RWPE2 (cell line): ENCODE results near the gene OR5AR1.
"Not testable (repeated sequence)": the region's sequence is repeated elsewhere in the genome, so short reads cannot be mapped to it uniquely, and the experiment has no call there.

Source experiments
- ATAC-seq: fragments of 200-7000 bp; cut with Tn5 transposase; 3 replicates; pipeline ENCODE4 v1.9.1; 2021; ENCODE audit warnings: low read depth
- DNase-seq: peaks from one replicate; pipeline ENCODE4 v3.0.0-alpha.2; 2020; ENCODE audit warnings: low spot score
- H3K27ac ChIP-seq: fragments of 450-650 bp; 2 replicates; pipeline ENCODE4 v1.5.1; 2017; ENCODE audit warnings: mild to moderate bottlenecking; ENCODE audit not compliant: poor library complexity, severe bottlenecking
- H3K27me3 ChIP-seq: fragments of 250-450 bp; sonication (Bioruptor Pico); 2 replicates; pipeline ENCODE4 v1.5.1; 2021; ENCODE audit warnings: mild to moderate bottlenecking, moderate library complexity; ENCODE audit not compliant: insufficient read depth, poor library complexity, severe bottlenecking
- H3K36me3 ChIP-seq: fragments of 250-450 bp; sonication (Bioruptor Pico); 2 replicates; pipeline ENCODE4 v1.5.1; 2020; ENCODE audit warnings: low read depth, mild to moderate bottlenecking, moderate library complexity
- H3K4me1 ChIP-seq: fragments of 250-450 bp; sonication (Bioruptor Pico); 2 replicates; pipeline ENCODE4 v1.5.1; 2021; ENCODE audit warnings: mild to moderate bottlenecking, moderate library complexity; ENCODE audit not compliant: insufficient read depth, poor library complexity, severe bottlenecking
- H3K4me3 ChIP-seq: fragments of 250-450 bp; sonication (Bioruptor Pico); 2 replicates; pipeline ENCODE4 v1.5.1; 2021; ENCODE audit warnings: mild to moderate bottlenecking, moderate library complexity; ENCODE audit not compliant: severe bottlenecking
- H3K9me3 ChIP-seq: fragments of 250-450 bp; sonication (Bioruptor Pico); 2 replicates; pipeline ENCODE4 v1.5.1; 2021; ENCODE audit warnings: mild to moderate bottlenecking, moderate library complexity; ENCODE audit not compliant: severe bottlenecking
- CTCF ChIP-seq: fragments of 450-650 bp; IDR thresholded peaks from one replicate; pipeline ENCODE4 v1.5.1; 2017; ENCODE audit warnings: mild to moderate bottlenecking, moderate library complexity; ENCODE audit not compliant: poor library complexity, severe bottlenecking

Gene OR5AR1

GRCh38 chr11:56637500-56637899 is 26.0 kb upstream of the OR5AR1 start:
- H3K9me3 ChIP-seq = no peaks in the 10 kb centered on the region
- DNase-seq (no peak), ATAC-seq (no peak)
- no peaks in the 10 kb centered on the region for H3K36me3 ChIP-seq
- no peaks in the 10 kb centered on the region for H3K27me3 ChIP-seq
- H3K4me3 ChIP-seq = no peak overlapping the region
- no peak overlapping the region for H3K27ac ChIP-seq
- H3K4me1 ChIP-seq = no peaks in the 10 kb centered on the region
- no peak for TF ChIP-seq CTCF

- no peaks in the 10 kb centered on the region for H3K9me3 ChIP-seq
- TF ChIP-seq CTCF = no peak
- H3K27me3 ChIP-seq = no peaks in the 10 kb centered on the region
- ATAC-seq (no peak), DNase-seq (no peak)
- no peaks in the 10 kb centered on the region for H3K4me1 ChIP-seq
- H3K36me3 ChIP-seq = no peaks in the 10 kb centered on the region
- no peak within 1 kb of the TSS for H3K27ac ChIP-seq
- no peak within 1 kb of the TSS for H3K4me3 ChIP-seq
Measured at GRCh38 chr11:56642339-56642738, 21.1 kb upstream of the OR5AR1 start, which contains the start of gene OR5AP2. Gene OR5AP2, minus strand, starts transcription at chr11:56642439. Its CDS starts 0 bp downstream, at chr11:56642439.

- H3K9me3 ChIP-seq = no peaks in the 10 kb centered on the region
- H3K36me3 ChIP-seq = no peaks in the 10 kb centered on the region
- no peaks in the 10 kb centered on the region for H3K27me3 ChIP-seq
- no peaks in the 10 kb centered on the region for H3K4me1 ChIP-seq
- H3K4me3 ChIP-seq = no peak overlapping the region
- H3K27ac ChIP-seq = no peak overlapping the region
- ATAC-seq = no peak
- no peak for DNase-seq
- no peak for TF ChIP-seq CTCF
Measured at GRCh38 chr11:56659755-56660154, 3.7 kb upstream of the OR5AR1 start.

GRCh38 chr11:56670984-56671383 is 7.5 kb downstream of the OR5AR1 start:
- H3K4me3 ChIP-seq = no peak overlapping the region
- no peak for ATAC-seq
- H3K4me1 ChIP-seq = no peaks in the 10 kb centered on the region
- no peaks in the 10 kb centered on the region for H3K9me3 ChIP-seq
- H3K36me3 ChIP-seq = no peaks in the 10 kb centered on the region
- no peaks in the 10 kb centered on the region for H3K27me3 ChIP-seq
- DNase-seq = no peak
- H3K27ac ChIP-seq = no peak overlapping the region
- no peak for TF ChIP-seq CTCF

GRCh38 chr11:56688554-56689100 is 25.1 kb downstream of the OR5AR1 start:
- no peak for TF ChIP-seq CTCF
- DNase-seq (no peak), ATAC-seq (no peak)
- Histone ChIP-seq H3K27me3 (no peaks in the 10 kb centered on the region), H3K27ac (no peak overlapping the region), H3K9me3 (no peaks in the 10 kb centered on the region), H3K36me3 (no peaks in the 10 kb centered on the region), H3K4me3 (no peak overlapping the region), H3K4me1 (no peaks in the 10 kb centered on the region)

- not testable (repeated sequence) for ATAC-seq, H3K36me3 ChIP-seq, DNase-seq, H3K27me3 ChIP-seq, H3K27ac ChIP-seq, H3K4me1 ChIP-seq, H3K4me3 ChIP-seq, H3K9me3 ChIP-seq
Measured at GRCh38 chr11:56691179-56691578, 27.7 kb downstream of the OR5AR1 start.
